CD4-positive, alpha-beta T cell (primary cell): ENCODE results near the gene AP4E1. TPM values are rescaled to one million over a fixed set of nuclear protein-coding genes. Genes with fewer than 3 reads are reported as not detected.

Experiments
- ATAC-seq: fragments of 200-7000 bp; cut with Tn5 transposase; one replicate; pipeline ENCODE4 v1.10.0; 2022; ENCODE audit warnings: mild to moderate bottlenecking; ENCODE audit not compliant: poor library complexity
- CTCF ChIA-PET: fragments of 350-600 bp; sonication (Branson Sonifier 250); formaldehyde crosslinking; loops from one replicate; lab custom pipeline; 2021; ENCODE audit warnings: antibody characterized with exemption, inconsistent platforms; lab: Charles Lee
- POLR2A ChIA-PET: fragments of 350-600 bp; sonication (Branson Sonifier 250); formaldehyde crosslinking; loops from one replicate; lab custom pipeline; 2021; ENCODE audit warnings: antibody characterized with exemption, inconsistent platforms; lab: Charles Lee
- DNase-seq, 14 experiments: peaks; one replicate each; pipeline ENCODE4 v3.0.0-alpha.2; 2013 to 2020; ENCODE audit warnings: mixed read lengths in 2 of 14
- H3K27ac ChIP-seq, 2 donors: one replicate each; pipeline versions ENCODE4 v1.5.1 to v1.7.0; 2013; ENCODE audit warnings: low read length in 2 of 2, low read depth in 1 of 2, mild to moderate bottlenecking in 1 of 2
- H3K27me3 ChIP-seq, 2 experiments: 1 replicate in 1 of 2; 2 replicates in 1 of 2; pipeline versions ENCODE4 v1.6.1 to v1.7.0; 2013; ENCODE audit warnings: low read length in 2 of 2, control low read depth in 1 of 2, mild to moderate bottlenecking in 1 of 2, moderate library complexity in 1 of 2; ENCODE audit not compliant: insufficient read depth in 2 of 2, control insufficient read depth in 1 of 2
- H3K36me3 ChIP-seq: one replicate; pipeline ENCODE4 v1.6.1; 2013; ENCODE audit warnings: low read length, control low read depth; ENCODE audit not compliant: insufficient read depth
- H3K4me1 ChIP-seq: one replicate; pipeline ENCODE4 v1.6.1; 2013; ENCODE audit warnings: low read length, control low read depth; ENCODE audit not compliant: insufficient read depth
- H3K4me3 ChIP-seq: one replicate; pipeline ENCODE4 v1.5.1; 2013; ENCODE audit warnings: mild to moderate bottlenecking, low read length, moderate library complexity
- H3K9me3 ChIP-seq, 2 experiments: 1 replicate in 1 of 2; 2 replicates in 1 of 2; pipeline versions ENCODE4 v1.6.1 to v1.7.0; 2013; ENCODE audit warnings: low read length in 2 of 2, mild to moderate bottlenecking in 2 of 2, control low read depth in 1 of 2, moderate library complexity in 1 of 2; ENCODE audit not compliant: control insufficient read depth in 1 of 2, insufficient read depth in 1 of 2
- H3K27ac Mint-ChIP-seq: one replicate; pipeline ENCODE4 v1.8.0; 2020; ENCODE audit warnings: mixed read lengths
- H3K27me3 Mint-ChIP-seq: one replicate; pipeline ENCODE4 v1.8.0; 2021; ENCODE audit warnings: mixed read lengths
- H3K36me3 Mint-ChIP-seq: one replicate; pipeline ENCODE4 v1.8.0; 2021; ENCODE audit warnings: low read depth, mixed read lengths
- H3K4me1 Mint-ChIP-seq: one replicate; pipeline ENCODE4 v1.8.0; 2021; ENCODE audit warnings: low read depth, mixed read lengths
- H3K4me3 Mint-ChIP-seq: one replicate; pipeline ENCODE4 v1.8.0; 2020; ENCODE audit warnings: mild to moderate bottlenecking, mixed read lengths
- H3K9me3 Mint-ChIP-seq: one replicate; pipeline ENCODE4 v1.8.0; 2020; ENCODE audit warnings: mixed read lengths
- CTCF ChIP-seq: fragments of 200-600 bp; IDR thresholded peaks from one replicate; pipeline ENCODE4 v1.8.0; 2022; ENCODE audit warnings: antibody characterized with exemption, mild to moderate bottlenecking
- intact Hi-C, 2 experiments: fragments of 100-400 bp; cut with DNase I in 1 of 2; cut with micrococcal nuclease in 1 of 2; formaldehyde crosslinking; loops; one replicate each; pipeline versions ENCODE4 v1.15.1 to v1.9.0; 2023 to 2025; cut with DNase I, micrococcal nuclease
- total RNA-seq, 174 experiments: library from RNA in 2 of 174; stranded (reverse) in 2 of 174; gene quantifications; one replicate each; pipeline ENCODE4 v1.2.3 and lab custom pipeline; 2021 to 2026

AP4E1 gene
- total RNA-seq, 2 experiments from 2014 or later = 6.3 to 6.6 TPM

GRCh38 chr15:50886611-50887345 is 21.7 kb upstream of the AP4E1 start:
- ChIA-PET POLR2A (interaction anchor here (0.9 kb wide), 1 partner anchor 20 kb away, joined by 3 read pairs; no protein-coding TSS in a partner anchor), CTCF (interaction anchor here (0.7 to 3.0 kb wide), 5 partner anchors 10 to 441 kb away, joined by 3 to 27 read pairs (median 12); no protein-coding TSS in a partner anchor)
- Mint-ChIP-seq H3K9me3 (no peaks in the 10 kb centered on the region), H3K36me3 (peaks cover 13% of the 10 kb centered on the region), H3K27me3 (no peaks in the 10 kb centered on the region), H3K27ac (no peak overlapping the region), H3K4me3 (no peak overlapping the region), H3K4me1 (peaks cover 4% of the 10 kb centered on the region)
- H3K36me3 ChIP-seq = no peaks in the 10 kb centered on the region
- no peak overlapping the region for H3K27ac ChIP-seq
- H3K4me1 ChIP-seq = peaks cover 11% of the 10 kb centered on the region
- TF ChIP-seq CTCF = no peak
- no peak overlapping the region for H3K4me3 ChIP-seq
- no peak for ATAC-seq
- H3K9me3 ChIP-seq = peaks cover 3 to 11% of the 10 kb centered on the region in 2 experiments
- intact Hi-C loops = loop anchor here in 1 of 2 experiments (1.0 kb wide), 1 partner anchor 21 kb away; no protein-coding TSS in a partner anchor
- DNase-seq = peak in 1 of 14 experiments; percentile 23
- H3K27me3 ChIP-seq = no peaks in the 10 kb centered on the region

GRCh38 chr15:50888054-50888453 is 20.4 kb upstream of the AP4E1 start:
- H3K4me3 ChIP-seq = no peak overlapping the region
- H3K4me3 Mint-ChIP-seq = no peak overlapping the region
- no peaks in the 10 kb centered on the region for H3K27me3 Mint-ChIP-seq
- intact Hi-C loops = no loop called here
- H3K4me1 ChIP-seq = peaks cover 11% of the 10 kb centered on the region
- H3K27me3 ChIP-seq = no peaks in the 10 kb centered on the region
- ChIA-PET CTCF (interaction anchor here (1.1 kb wide), 1 partner anchor 138 kb away, joined by 3 read pairs; no protein-coding TSS in a partner anchor), POLR2A (interaction anchor here (0.6 kb wide), 1 partner anchor 202 kb away, joined by 3 read pairs; the partner anchor contains the start of gene TRPM7)
- no peak overlapping the region for H3K27ac Mint-ChIP-seq
- TF ChIP-seq CTCF = no peak
- H3K36me3 ChIP-seq = no peaks in the 10 kb centered on the region
- ATAC-seq (no peak), DNase-seq (no peak)
- no peak overlapping the region for H3K27ac ChIP-seq
- H3K4me1 Mint-ChIP-seq = peaks cover 4% of the 10 kb centered on the region
- H3K9me3 Mint-ChIP-seq = no peaks in the 10 kb centered on the region
- H3K36me3 Mint-ChIP-seq = peaks cover 17% of the 10 kb centered on the region
- peaks cover 3 to 11% of the 10 kb centered on the region in 2 experiments for H3K9me3 ChIP-seq

GRCh38 chr15:50889589-50889988 is 18.9 kb upstream of the AP4E1 start:
- POLR2A ChIA-PET = no interaction called here
- H3K27me3 ChIP-seq = no peaks in the 10 kb centered on the region
- H3K4me3 ChIP-seq = no peak overlapping the region
- CTCF ChIA-PET = no interaction called here
- intact Hi-C loops = no loop called here
- no peak for DNase-seq
- H3K27ac Mint-ChIP-seq = no peak overlapping the region
- H3K27ac ChIP-seq = no peak overlapping the region
- peaks cover 5% of the 10 kb centered on the region for H3K4me1 ChIP-seq
- TF ChIP-seq CTCF = no peak
- ATAC-seq = no peak
- H3K4me1 Mint-ChIP-seq = peaks cover 4% of the 10 kb centered on the region
- no peaks in the 10 kb centered on the region for H3K9me3 Mint-ChIP-seq
- H3K4me3 Mint-ChIP-seq = no peak overlapping the region
- no peaks in the 10 kb centered on the region for H3K27me3 Mint-ChIP-seq
- H3K9me3 ChIP-seq = peaks cover 9 to 11% of the 10 kb centered on the region in 2 experiments
- H3K36me3 Mint-ChIP-seq = peaks cover 17% of the 10 kb centered on the region
- no peaks in the 10 kb centered on the region for H3K36me3 ChIP-seq
